T-helper 22 cell (primary cell): Measurements from ENCODE around the gene NTPCR.
"Not testable (repeated sequence)": the region's sequence is repeated elsewhere in the genome, so short reads cannot be mapped to it uniquely, and the experiment has no call there.

ENCODE experiments used
- DNase-seq: peaks from one replicate; pipeline ENCODE4 v3.0.0-alpha.2; 2020; ENCODE audit warnings: low read depth

NTPCR gene

DNA sequence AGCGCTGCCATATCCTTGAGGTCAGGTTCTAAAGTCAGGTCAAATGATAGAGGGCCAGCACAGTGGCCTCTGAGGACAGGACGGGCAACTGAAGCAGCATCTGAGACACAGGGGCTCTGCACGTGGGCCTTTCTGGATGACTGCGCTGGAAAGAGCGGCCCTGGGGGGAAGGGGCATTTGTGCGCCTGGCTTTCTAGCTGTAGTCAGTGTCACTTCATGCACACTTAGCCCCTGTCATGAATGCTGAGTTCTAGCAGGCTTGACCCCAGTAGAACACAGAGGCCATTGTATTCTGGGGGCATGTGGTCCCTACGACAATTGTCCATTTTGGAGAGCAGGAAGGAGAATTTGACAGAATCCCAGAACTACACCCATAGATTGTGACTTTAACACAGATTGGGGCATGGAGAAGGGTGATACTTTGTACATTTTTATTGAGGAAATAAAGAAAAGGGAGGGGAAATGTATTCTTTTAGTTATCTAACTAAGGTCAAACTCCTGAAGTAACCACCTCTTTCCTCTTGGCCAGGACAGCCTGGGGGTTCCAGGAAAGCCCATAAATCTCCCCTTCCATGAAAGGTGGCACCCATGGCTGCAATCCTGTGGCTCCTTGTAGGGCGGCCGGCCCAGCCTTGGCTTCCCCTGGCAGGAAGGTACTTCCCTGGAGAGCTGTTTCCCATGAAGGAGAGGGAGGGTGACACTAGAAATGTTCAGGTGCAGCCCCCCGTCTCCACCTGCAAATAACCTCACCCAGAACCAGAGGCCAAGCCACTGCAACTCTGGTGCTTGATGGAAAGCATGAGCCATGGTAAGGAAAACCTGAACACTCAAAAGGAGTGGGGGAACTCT is 34.4 kb downstream of the NTPCR start:
- DNase-seq: no peak

- no peak for DNase-seq
Observed at GRCh38 chr1:232985882-232986526, 35.6 kb downstream of the NTPCR start.

- DNase-seq: no peak
Observed at GRCh38 chr1:232986527-232986922, 36.1 kb downstream of the NTPCR start.

- DNase-seq: no peak
Observed at GRCh38 chr1:232987046-232987773, 36.8 kb downstream of the NTPCR start.

- no peak for DNase-seq
Observed at GRCh38 chr1:232987774-232988140, 37.3 kb downstream of the NTPCR start.

- no peak for DNase-seq
Observed at GRCh38 chr1:232988572-232989040, 38.2 kb downstream of the NTPCR start.

DNA sequence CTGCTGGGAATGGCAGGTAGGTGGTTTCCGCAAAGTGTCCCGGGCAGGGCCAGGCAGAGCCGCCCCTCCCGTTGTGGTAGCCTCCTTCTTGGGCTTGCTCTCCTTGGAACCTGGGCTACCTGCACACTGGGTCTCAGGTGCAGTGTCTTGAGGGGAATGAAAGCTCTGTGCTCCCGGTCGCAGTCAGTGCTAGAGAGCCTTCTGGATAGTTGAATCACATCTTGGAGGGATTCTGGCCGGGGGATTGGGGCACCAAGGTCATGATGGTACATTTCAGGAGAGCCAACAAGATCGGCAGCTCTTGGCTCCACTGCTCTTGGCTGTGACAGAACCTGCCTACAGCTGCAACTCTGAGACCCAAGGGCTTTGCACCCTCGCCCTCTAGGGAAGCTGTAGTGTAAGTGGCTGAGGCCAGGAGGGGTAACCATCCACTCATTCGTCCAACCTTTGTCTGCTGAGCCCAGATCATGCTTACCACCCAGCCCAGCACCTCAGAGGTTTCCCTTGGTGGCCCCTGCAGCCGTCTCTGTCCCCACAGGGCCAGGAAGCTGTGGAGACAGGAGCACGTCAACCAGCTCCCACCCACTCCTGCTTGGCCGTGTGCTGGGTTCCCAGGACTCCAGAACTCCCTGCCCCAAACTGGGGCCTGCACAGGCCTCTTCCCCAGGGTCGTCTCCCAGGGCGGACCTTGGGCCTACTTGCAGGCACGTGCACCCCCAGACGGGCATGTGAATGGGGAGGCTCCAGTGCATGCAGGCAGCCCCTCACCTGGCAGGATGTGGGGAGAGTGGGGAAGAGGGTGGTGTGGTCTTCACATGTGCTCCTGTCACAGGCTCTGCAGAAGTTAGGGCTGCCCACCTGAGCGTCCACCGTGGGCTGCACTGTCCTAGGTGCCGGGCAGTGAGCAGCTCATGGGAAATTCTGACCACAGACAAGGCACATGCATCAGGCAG is 40.0 kb downstream of the NTPCR start:
- DNase-seq: no peak

- DNase-seq: no peak
Observed at GRCh38 chr1:232991238-232991637, 40.8 kb downstream of the NTPCR start.

- DNase-seq: no peak
Observed at GRCh38 chr1:232992227-232992626, 41.8 kb downstream of the NTPCR start.

- no peak for DNase-seq
Observed at GRCh38 chr1:232993555-232993954, 43.1 kb downstream of the NTPCR start.

DNA sequence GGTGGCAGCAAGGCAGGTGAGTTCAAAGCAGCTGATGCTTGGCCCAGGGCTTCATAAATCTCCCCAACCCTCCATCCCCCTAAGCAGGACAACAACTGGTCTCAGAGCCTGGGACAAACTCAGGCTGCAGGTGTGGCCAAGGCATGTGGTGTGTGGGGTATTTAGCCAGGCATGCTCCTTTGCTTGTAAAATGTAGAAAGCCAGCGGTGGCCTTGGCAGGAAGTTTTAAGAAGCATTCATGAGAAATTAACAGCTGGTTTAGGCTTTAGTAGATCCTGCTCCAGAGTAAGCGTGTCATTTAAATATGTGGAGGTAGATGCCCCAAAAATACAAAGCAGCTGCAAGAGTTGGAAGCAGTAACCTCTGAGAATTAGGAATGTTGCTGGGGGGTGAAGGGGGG is 44.8 kb downstream of the NTPCR start:
- DNase-seq: no peak

DNA sequence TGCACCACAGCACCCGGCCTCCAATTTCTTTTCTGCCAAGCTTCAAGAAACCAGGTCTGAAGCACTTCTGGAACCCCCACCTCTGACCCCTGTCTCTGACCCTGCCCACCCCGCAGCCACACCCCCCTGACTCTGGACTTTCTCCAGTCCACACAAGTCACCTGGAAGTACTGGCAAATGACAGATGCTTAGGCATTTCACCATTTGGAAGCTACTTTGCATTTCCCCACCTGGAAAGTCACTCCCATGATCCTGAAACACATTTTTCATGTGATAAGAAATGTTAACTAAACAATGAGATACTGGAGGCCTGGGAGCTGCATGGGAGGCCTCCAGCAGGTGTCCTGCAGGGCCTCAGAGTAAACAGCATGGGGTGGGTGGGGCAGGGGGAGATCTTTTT is 45.7 kb downstream of the NTPCR start:
- no peak for DNase-seq

DNA sequence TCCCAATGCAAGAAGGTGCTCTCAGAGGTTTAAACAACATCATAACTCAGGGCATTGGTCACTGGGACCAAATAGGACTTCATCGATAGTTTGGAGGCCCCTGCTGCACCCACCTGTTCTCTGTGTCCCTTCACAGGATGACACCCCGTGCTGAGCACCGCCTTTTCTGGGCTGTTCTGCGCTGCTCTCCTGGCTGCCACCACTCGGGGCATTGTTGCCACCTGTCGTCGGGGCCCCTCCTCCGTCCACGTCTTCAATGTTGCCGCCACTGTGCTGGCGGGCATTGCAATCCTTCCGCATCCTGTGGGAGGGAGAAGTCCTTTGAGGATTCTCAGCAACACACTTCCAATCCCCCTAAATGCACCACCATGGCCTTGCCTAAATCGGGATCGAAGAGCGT is 47.7 kb downstream of the NTPCR start:
- DNase-seq: no peak

GRCh38 chr1:232998646-232999045 is 48.2 kb downstream of the NTPCR start:
- no peak for DNase-seq

- DNase-seq: no peak
Observed at GRCh38 chr1:232999956-233000625, 49.7 kb downstream of the NTPCR start.

DNA sequence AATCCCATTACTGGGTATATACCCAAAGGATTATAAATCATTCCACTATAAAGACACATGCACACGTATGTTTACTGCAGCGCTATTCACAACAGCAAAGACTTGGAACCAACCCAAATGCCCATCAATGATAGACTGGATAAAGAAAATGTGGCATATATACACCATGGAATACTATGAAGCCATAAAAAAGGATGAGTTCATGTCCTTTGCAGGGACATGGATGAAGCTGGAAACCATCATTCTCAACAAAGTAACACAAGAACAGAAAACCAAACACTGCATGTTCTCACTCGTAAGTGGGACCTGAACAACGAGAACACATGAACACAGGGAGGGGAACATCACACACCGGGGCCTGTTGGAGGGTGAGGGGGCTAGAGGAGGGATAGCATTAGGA is 53.2 kb downstream of the NTPCR start:
- not testable (repeated sequence) for DNase-seq

GRCh38 chr1:233004451-233004850 is 54.0 kb downstream of the NTPCR start:
- DNase-seq: no peak

DNA sequence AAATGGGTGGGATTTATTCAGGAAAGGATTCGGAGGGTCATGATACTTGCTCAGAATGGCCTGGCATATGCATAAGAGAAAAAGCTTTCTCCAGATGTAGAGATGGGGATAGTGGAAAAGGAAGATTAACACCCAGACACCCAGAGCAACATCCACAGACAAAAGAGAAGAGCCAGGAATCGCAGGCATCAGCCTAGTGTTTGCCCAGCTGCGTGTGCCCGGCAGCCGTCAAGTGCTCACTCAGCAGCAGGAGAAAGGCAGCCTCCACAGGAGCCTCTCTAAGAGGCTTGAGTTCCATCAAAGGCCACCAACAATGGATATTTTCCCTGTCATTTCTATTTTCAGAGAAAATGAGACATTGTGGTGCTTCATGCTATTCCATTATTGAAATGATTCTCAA is 54.7 kb downstream of the NTPCR start:
- DNase-seq: no peak

GRCh38 chr1:233005703-233006102 is 55.3 kb downstream of the NTPCR start:
- DNase-seq: no peak

DNA sequence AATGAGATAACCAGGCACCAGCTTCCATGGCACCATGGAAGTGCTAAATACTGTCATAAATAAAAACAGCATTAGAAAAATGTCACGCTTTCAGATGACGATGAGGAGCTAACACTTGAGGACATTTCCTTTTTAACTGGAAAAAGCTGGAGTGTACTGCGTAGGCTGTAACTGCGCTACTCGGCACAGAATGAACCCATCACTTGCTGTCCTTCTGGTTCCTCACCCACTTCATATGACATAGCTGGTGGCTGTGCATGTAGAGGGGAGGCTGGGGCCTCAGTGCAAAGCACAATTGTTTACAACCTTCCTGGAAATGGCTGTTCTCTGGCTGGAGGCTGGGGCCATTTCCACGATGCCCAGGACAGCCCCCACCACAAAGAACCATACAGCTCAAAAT is 55.7 kb downstream of the NTPCR start:
- DNase-seq: no peak

DNA sequence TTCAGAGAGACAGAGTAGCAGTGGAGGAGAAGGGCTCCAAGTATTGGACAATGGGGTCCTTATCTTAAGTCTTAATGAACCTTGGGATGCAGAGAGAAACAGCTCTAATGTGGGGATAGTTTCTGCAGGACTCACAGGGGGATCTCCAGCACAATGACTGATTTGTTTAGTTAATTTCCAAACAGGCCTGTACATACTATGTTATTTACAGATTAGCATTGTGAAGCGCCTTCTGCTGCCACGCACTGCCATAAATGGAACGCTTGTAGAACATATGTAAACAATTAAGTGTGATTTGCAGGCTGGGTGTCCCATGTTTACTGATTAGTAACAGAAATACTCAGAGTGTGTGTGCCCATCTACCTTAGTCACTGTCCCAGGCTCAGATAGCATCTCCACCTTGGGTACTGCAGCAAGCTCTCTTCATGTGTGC is 56.1 kb downstream of the NTPCR start:
- DNase-seq: no peak
